GM19397 (cell line): ENCODE data around the gene MAPKAP1.
"Not testable (repeated sequence)": the region's sequence is repeated elsewhere in the genome, so short reads cannot be mapped to it uniquely, and the experiment has no call there.

Experiments
- ATAC-seq: cut with Tn5 transposase; IDR thresholded peaks from one replicate; pipeline ENCODE4 v1.9.1; 2021; ENCODE audit warnings: mild to moderate bottlenecking, moderate library complexity; ENCODE audit not compliant: unreplicated experiment

MAPKAP1 gene

DNA sequence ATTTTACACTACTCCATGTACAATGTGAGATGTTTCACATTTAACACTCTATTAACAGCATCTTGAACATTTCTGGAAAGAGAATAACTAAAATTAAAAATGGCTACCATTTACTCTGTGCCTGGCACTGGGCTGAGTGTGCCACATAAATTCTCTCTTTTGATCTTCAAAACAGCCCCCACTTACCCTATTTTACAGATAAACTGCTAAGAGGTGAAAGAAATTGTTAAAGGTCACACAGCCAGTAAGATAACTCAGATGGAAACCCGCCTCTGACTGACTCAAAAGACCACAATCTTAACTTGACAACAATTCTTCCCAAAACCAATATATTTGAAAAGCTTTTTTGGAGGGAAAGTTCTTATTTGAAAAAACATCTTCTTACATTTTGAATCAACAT lies 97.3 kb downstream of the MAPKAP1 start:
- ATAC-seq, result no peak

DNA sequence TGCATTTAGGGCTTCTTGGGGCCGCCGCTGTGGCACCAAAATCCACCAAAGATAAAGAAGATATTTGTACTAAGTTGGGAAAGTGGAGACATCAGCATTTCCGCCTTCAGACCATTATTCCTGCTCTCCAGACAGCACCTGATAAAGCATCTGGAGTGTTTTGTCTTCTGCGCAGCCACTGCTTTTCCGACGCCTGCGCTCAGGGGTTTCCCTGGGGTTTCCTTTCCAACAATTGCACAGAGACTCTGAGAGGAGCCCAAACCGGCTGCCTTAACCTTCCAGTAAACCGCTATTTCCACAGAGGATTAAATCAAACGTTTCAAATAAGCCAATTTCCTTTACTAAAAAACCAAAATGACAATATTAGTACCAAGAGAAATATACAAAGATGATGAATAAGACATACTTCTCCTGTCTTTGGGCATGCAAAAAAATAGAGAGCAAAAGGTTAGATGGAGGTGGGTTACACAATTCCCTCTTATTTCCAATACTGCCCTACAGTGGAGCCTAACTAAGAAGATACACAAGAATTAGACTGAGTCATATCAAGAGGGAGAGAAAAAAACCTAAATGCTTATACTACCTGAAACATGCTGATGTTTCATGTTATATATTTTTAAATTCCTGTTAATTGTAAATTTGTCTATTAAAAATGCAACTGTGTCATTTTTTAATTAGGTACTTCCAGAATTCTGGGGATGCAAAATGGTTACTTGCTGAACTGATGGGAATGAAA lies 98.4 kb downstream of the MAPKAP1 start:
- no peak for ATAC-seq

DNA sequence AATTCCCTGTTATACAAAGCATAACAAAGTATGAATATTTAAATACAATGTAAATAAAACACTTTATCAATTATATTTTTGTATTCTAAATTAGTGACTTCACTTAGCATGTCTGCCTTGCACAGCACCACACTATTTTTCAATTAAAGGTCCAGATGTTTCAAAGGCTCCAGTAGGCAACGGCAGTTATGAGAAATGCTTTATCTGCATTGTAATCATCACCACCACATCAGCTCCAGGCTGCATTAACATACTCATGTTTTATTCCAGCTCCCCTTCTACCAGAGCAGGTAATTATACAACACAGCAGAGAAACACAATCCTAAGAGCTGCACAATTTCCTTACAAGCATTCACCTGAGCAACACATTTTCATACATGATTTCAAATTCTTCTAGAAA lies 102.8 kb downstream of the MAPKAP1 start:
- ATAC-seq, result no peak

DNA sequence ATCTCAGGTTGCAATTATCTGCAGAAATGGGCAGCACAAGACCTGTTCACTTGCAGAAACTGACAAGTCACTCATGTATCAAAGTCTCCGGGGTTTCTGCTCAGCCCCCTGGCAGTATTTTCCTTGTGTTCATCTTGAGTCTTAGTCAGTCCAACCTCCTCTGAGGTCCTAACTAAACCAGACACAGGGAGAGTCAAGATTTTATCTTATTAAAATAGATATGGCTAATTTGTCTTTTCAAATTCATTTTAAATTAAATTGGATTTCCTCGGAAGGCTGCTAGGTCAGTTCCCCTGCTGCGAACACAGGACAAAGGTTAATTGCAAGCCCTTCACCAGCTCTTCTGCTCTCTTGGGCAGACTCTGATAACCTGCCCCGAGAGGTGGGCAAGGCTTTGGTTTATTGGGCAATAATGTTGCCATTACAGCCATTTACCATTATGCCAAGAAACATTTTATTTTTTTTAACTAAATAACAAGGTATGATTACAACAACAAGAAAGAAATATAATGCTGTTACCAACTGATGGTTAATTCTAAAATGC lies 103.5 kb downstream of the MAPKAP1 start:
- ATAC-seq, result no peak

DNA sequence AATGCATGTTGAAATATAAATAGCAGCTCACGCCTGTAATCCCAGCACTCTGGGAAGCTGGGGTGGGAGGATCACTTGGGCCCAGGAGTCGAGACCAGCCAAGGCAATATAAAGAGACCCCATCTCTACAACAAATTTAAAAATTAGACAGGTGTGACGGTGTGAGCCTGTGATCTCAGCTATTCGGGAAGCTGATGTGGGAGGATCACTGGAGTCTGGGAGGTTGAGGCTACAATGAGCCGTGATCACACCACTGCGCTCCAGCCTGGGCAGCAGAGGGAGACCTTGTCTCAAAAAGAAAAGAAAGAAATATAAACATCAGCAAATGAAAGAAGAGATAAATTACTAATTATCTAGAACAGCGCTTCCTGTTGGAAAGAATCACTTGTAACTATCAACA lies 105.0 kb downstream of the MAPKAP1 start:
- ATAC-seq, result no peak

DNA sequence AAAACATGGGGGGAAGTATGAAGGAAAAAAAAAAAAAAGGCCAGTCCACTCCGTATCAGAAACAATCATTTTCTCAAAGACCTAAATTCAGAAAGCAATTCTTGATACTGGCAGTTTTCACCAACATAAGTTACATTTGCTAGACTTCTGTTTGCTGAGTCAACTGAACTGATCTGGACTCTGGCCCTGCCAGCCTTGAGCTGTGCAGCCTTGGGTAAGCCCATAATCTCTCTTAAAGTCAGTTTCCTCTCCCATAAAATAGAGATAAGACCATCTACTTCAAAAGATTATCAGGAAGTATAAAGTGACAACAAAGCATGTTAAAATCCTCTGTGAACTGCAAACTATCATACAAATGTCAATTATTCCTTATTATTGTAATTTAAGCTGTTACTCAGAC lies 106.8 kb downstream of the MAPKAP1 start:
- ATAC-seq, result no peak

DNA sequence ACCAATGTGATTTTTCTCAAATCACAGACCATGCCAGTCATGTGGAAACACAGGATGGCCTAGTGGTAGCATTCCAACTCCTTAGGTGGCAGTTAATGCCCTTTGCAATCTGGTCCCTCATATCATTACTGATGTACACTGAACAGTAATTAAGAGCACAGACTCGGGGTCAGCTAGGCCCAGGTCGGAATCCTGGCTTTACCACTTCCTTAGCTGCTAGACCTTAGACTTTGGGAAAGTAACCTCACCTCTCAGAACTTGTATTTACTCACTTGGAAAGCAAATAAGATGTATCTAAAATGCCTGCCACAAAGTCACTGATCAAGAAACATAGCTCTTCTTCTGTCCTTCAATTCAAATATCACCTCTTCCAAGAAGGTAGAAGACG lies 112.8 kb downstream of the MAPKAP1 start:
- ATAC-seq, result no peak

DNA sequence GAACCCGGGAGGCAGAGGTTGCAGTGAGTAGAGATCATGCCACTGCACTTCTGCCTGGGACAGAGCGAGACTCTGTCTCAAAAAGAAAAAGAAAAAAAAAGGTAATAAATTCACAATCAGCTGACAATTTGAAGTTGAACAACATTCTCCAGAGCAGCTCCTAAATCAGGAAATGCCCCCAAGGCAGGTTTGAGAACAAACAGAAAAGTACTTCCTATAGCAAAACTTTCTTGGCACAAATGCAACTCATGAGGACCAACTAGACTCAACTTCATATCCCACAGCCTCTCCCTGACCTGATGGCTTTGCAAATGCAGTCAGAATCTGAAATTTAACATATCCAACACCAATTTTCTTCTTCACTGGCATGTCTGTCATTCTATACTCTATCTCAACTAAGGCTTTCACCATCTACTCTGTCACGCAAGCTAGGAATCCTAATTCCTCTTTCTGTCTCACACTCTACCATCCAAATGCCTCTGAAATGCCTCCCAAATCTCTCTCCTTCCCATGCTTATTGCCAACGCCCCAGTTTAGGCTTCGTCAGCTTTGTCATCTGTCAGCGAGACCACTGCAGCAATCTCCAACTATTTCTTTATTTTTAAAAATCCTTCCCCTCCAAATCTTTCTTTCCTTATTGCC lies 113.3 kb downstream of the MAPKAP1 start:
- no peak for ATAC-seq

DNA sequence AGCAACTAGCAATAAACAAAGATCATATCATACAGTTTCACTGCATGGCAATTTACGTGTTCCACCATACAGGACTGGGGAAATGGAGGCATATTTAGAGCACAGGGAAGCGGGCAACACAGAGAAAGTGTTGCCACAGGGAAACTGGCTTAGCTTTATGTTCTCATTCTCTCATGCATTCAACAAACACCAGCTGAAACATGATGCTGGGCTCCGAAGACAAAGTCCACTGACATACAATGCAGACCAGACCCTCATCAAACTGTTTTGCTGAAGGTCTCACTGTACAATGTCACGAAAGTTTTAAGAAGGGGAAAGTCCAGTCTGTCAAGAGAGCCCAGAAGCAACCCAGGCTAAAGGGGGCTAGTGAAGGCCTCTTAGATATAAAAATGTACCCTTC lies 115.1 kb downstream of the MAPKAP1 start:
- no peak for ATAC-seq

DNA sequence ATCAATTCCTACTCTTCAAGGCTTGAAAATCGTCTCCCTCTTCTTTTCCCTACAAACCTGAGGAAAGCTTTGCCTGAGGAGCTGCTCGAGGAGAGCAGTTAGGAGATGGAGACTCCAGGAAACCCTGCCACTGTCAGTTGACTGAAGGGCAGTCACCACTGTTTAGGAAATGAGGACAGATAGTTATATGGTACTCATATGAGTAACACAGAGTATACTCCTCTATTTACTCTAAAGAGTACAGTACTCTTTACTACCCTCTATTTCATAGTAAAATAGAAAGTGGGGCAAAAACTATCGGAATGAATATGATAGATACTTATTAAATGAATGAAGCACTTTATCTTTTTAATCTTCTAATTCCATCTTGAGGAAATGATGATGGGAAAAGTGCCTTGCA lies 115.8 kb downstream of the MAPKAP1 start:
- ATAC-seq, result no peak

DNA sequence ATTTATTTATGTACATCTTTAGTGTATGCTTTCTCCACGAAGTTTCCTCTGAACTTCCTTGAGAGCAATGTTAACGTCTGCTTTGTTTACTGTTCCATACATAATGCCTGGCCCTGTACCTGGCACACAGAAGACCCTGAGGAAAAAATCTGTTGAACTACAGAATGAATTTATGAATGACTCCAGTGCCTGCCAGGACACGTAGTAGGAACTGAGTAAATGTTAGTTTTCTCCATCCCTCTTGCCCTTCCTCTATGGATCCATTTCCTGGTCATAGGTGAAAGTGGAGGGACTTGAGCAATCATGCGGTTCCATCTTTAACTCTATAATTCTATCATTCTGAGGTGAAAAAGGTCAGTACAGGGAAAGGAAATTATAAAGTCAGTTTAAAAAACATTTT lies 117.7 kb downstream of the MAPKAP1 start:
- ATAC-seq, result no peak

DNA sequence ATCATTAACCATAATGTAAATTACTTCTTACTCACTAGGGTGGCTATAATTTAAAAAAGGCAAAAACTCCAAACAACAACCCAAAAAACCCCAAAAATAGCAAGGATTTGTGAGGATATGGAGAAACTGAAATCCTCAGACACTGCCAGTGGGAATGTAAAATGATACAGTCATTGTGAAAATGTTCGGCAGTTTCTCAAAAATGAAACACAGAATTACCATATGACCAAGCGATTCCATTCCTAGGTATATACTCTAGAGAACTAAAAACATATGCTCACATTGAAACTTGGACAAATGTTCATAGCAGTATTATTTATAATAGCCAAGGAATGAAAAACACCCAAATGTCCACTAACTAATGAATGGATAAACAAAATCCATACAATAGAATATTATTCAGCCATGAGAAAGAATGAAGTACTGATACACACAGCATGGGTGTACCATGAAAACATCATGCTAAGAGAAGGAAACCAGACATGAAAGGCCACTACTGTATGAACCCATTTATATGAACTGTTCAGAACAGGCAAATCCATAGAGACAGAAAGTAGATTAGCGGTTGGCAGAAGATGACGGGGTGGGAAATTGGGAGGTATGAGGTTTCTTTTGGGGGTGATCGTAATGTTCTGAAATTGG lies 119.1 kb downstream of the MAPKAP1 start:
- ATAC-seq, result no peak

DNA sequence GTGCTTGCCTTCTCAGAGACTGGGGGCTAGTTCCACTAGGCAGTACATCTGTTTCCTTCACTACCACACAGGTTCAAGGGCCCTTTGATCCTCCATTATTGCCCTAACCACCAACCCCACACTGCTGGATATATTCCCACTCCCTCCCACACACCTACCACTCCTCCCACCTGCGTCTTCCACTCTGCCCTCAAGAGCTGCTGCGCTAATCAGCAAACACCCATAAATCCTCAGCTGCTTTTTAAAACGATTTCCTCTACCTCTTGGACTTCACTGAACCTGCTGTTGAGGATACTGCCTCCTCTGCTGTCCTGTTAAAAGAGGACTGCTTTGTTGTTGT lies 120.9 kb downstream of the MAPKAP1 start:
- no peak for ATAC-seq

DNA sequence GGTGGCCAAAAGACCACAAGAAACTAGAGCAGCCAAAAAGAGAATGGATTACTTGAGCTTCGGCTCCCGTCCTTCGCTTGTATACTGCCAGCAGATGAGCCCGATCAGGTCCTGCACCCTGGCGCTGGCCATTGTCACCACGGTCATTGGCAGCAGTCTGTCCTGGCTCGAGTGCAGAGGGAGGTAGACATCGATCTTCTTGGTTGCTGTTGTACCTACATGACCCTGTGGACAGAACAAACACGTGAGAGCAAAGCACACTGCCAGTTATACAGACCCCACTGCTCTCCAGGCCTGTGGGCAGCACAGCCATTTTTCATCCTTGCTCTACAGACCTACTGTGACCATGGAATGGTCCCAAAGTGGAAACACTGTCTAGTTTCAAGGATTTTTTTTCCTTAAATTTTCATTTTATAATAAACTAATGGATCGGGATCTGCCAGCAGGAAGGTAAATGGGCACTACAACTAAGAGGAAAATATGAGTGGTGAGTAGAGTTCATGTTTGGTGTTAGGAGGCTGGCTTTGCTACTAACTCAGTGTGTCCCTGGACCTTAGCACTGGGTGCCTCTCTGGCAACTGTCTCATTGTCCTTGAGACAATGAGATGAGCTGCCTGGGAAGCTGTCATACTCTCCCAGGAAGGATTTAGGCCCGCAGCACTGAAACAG lies 121.4 kb downstream of the MAPKAP1 start:
- ATAC-seq, result no peak

DNA sequence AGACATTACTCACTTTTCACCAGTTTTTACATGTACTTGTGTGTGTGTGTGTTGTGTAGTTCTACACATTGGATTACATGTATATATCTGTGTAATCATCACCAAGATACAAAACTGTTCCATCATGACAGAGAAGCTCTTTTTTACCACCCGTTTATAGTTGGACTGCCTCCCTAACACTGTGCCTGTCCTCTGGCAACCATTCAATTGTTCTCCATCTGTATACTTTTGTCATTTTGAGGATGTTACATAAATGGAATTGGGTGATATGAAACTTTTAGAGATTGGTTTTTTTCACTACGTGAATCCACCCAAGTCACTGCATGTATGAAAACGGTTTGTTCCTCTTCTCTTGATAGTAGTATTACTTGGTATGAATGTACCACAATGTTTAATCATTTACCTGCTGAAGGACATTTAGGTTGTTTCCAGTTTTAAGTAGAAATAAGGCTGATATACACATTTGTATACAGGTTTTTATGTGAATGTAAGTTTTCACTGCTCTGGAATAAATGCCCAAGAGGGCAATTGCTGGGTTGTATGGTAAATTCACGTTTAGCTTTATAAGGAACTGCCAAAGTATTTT lies 126.2 kb downstream of the MAPKAP1 start:
- no peak for ATAC-seq

DNA sequence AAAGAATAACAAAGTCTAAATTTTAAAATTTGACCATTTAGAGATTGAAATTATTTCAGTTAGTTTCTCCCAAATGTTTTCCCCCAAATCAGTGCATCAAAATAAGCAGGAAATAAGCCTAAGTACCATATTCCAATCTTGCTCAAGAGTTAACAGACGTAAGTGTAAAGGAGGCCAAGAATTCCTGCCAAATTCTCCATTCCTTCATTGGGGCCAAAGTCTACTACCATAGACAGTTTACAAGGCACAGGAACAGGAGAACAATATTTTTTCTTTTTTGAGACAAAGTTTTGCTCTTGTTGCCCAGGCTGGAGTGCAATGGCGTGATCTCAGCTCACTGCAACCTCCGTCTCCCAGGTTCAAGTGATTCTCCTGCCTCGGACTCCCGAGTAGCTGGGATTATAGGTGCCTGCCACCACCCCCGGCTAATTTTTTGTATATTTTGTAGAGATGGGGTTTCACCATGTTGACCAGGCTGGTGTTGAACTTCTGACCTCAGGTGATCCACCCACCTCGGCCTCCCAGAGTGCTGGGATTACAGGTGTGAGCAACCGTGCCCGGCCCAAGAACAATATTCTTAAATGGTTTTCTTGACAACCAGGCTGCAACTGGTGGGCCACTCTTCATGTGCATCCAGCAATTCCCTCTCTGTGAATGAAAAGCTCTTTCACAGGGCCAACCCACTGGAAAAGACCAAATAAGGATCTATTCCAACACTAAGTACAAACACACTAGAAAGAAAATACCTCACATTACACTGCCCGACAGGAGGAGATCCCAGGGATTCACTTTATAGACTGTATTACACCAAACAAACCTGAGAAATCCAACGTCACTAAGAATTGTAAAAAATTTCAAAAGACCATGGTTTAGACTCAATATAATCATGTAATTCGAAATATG lies 127.7 kb downstream of the MAPKAP1 start:
- ATAC-seq, result no peak

DNA sequence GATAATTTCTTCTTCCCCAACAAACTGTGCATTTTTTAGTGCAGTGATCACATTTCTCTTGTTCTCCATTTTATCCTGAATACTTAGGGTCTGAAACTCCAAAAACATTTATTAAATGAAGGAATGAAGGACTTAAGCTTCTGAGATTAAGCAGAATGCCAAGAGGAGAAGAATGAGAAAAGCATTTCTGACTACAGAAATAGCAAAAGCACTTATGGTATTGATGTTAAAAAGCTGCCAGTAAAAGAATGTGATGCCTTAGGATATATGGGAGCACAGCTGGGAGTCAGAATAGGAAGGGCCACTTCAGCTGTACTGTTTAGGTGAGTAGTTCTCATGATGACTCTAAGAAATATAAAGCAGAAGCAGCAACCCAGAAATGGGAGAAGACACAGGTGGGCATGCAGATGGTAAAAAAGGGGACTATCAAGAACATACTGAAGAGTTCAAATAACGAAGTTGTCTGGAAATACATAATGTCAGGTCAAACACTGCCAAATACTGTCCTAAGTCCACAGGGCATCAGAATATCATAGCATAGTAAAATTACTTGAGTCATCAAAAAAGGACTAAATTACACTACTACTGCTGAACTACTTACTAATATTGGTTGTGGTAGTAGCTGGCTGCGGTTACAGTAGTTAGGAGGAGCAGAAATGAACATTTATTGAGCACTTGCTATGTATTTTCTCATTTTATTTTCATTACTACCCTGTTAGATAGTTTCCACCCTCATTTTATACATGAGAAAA lies 132.7 kb downstream of the MAPKAP1 start:
- ATAC-seq, result no peak

DNA sequence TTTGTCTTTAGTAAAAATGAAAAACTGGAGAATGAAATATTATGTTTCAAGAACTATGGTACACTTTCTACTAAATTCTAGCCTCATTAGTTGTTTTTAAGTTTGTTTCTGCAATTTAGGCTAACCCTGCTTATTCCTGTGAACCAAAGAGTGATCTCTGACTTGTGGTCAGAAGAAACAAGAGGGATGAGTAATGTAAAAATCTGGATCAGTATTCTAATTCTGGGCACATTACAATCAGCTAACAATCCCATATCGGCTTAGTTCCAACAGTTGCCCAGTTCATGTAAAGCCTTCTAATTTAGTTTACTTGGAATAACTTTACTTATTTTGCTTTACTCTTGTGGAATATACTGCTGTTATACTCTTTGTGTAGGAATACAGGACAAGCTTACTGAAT lies 134.5 kb downstream of the MAPKAP1 start:
- not testable (repeated sequence) for ATAC-seq

DNA sequence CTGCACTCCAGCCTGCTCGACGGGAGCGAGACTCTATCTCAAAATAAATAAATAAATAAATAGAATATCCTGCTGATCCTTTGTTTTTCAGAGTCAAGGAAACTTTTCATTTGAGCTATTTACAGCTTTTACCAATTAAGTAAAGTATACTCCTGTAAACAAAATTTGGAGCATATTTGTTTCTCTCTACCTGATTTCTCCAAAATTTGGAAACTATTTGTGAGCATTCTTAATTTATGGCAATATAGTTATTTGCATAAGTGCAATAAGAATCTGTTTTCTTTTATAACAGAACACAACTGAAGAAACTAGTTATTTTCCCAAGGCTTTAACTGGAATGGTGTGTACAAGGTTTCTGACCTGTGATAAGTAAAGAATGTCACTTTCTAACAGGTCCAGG lies 135.2 kb downstream of the MAPKAP1 start:
- not testable (repeated sequence) for ATAC-seq

DNA sequence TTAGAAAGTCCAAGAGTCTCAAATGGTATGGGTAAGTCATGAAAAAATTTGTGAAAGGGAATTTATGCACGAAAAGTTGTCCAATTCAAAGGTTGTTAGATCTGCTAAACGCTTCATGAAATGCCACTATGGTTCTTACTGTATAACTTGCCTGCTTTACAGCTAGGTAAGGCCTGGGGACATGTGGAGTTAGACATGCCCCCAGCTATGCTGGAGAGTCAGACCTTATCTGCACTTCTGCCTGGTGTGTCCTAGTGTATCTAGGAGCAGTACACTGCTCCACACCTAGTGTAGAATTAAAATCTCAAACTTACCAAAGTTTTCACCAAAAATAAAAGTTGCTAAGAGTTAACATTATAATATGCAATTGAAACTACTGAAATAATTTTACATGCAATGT lies 136.8 kb downstream of the MAPKAP1 start:
- no peak for ATAC-seq
